ENCODE data around the gene MACROH2A2. TPM values are rescaled to one million over a fixed set of nuclear protein-coding genes. Genes with fewer than 3 reads are reported as not detected.

The MACROH2A2 gene
- total and polyA plus RNA-seq, 2 of the 4 experiments (the other 2 are of a cell fraction) = 16.1 to 17.4 TPM

- Histone ChIP-seq H3K79me1 (ENCODE audit: low read depth in 1 of 2, low read length in 2 of 2) (peaks cover 3 to 4% of the 10 kb centered on the region in 2 experiments; a peak in 2 of 4 replicates), H4K20me1 (ENCODE audit: insufficient read depth, low read length) (0 out of 2 replicates have a peak, but pooled peaks cover 4% of the 10 kb centered on the region), H3K4ac (ENCODE audit: low read depth, low read length) (no peak overlapping the region), H3K56ac (ENCODE audit: extremely low read depth, insufficient read depth, low read length) (no peak overlapping the region), H2AK9ac (replicated peaks; ENCODE audit: low read depth, low read length, poor library complexity) (no peak overlapping the region), H3K27me3 (ENCODE audit: control insufficient read depth, insufficient read depth, low read length) (no peaks in the 10 kb centered on the region), H2BK20ac (ENCODE audit: low read depth, low read length) (no peak overlapping the region), H2BK15ac (ENCODE audit: low read depth, low read length) (no peak overlapping the region), H4K91ac (ENCODE audit: insufficient read depth, low read depth, low read length) (no peak overlapping the region), H3K9me3 (ENCODE audit: control insufficient read depth, insufficient read depth, low read length) (no peaks in the 10 kb centered on the region), H2BK120ac (ENCODE audit: low read depth, low read length) (no peak overlapping the region), H3K18ac (ENCODE audit: low read depth, low read length) (no peak overlapping the region), H3K9me1 (ENCODE audit: insufficient read depth, low read length) (0 out of 2 replicates have a peak, but pooled peaks cover 3% of the 10 kb centered on the region), H3K36me3 (ENCODE audit: control insufficient read depth, insufficient read depth, low read length) (no peaks in the 10 kb centered on the region), H3K4me2 (ENCODE audit: low read depth, low read length) (no peak overlapping the region), H2AK5ac (ENCODE audit: low read depth, low read length) (no peak overlapping the region), H3K23ac (ENCODE audit: low read depth, low read length) (no peak overlapping the region), H3K4me3 (ENCODE audit: insufficient read depth, low read depth, low read length) (no peak overlapping the region), H3K9ac (ENCODE audit: low read depth, low read length) (no peak overlapping the region), H4K8ac (ENCODE audit: low read depth in 2 of 2, low read length in 2 of 2) (no peak overlapping the region), H3K27ac (ENCODE audit: insufficient read depth, low read length) (no peak overlapping the region), H3K4me1 (ENCODE audit: control insufficient read depth, insufficient read depth, low read length) (no peaks in the 10 kb centered on the region), H2AFZ (replicated peaks; ENCODE audit: low read length, poor library complexity) (peak overlapping the region; percentile 13), H4K5ac (ENCODE audit: low read depth, low read length) (no peak overlapping the region), H2BK5ac (ENCODE audit: low read depth, low read length, poor library complexity, severe bottlenecking) (no peak overlapping the region), H3K14ac (replicated peaks; ENCODE audit: low read depth, low read length) (no peak overlapping the region)
- in situ Hi-C loops (cut with MboI; ENCODE audit: low sequenced_read_pairs) = no loop called here
- WGBS, 2 experiments (ENCODE audit: extremely low coverage in 2 of 2, insufficient read length in 1 of 2) = 70% methylated on average over 2 of the region's 11 CpGs; no CpG with 5 or more reads in 1 of the 2 experiments
- TF ChIP-seq CHD1 (IDR thresholded peaks at IDR 0.05; ENCODE audit: low read depth, low read length) (no peak), POLR2A (IDR thresholded peaks at IDR 0.05; ENCODE audit: low read depth, low read length) (no peak), FOS (IDR thresholded peaks at IDR 0.05; ENCODE audit: low read depth, low read length) (no peak), BHLHE40 (IDR thresholded peaks at IDR 0.05; ENCODE audit: low read depth, low read length) (no peak), ELK1 (IDR thresholded peaks at IDR 0.05; ENCODE audit: borderline replicate concordance, low read depth, low read length) (no peak), NFE2L2 (IDR thresholded peaks at IDR 0.05; ENCODE audit: low read depth, low read length) (no peak), MAFK (IDR thresholded peaks at IDR 0.05; ENCODE audit: low read depth, low read length) (no peak), SMC3 (IDR thresholded peaks at IDR 0.05; ENCODE audit: low read depth, low read length) (no peak), RAD21 (IDR thresholded peaks at IDR 0.05; ENCODE audit: low read length) (no peak), CEBPB (IDR thresholded peaks at IDR 0.05; ENCODE audit: low read depth, low read length) (no peak), CTCF (conservative IDR thresholded peaks at IDR 0.05; ENCODE audit: low read depth, low read length) (no peak), RCOR1 (IDR thresholded peaks at IDR 0.05; ENCODE audit: insufficient replicate concordance, low read length) (no peak), MXI1 (IDR thresholded peaks at IDR 0.05; ENCODE audit: borderline replicate concordance, low read depth, low read length) (no peak), RFX5 (IDR thresholded peaks at IDR 0.05; ENCODE audit: low read depth, low read length) (no peak), MAZ (IDR thresholded peaks at IDR 0.05; ENCODE audit: borderline replicate concordance, low read depth, low read length) (no peak), USF2 (IDR thresholded peaks at IDR 0.05; ENCODE audit: low read depth, low read length) (no peak)
- POLR2A ChIA-PET (ENCODE audit: unreplicated experiment) = no interaction called here
- CTCF ChIA-PET = no interaction called here
- no peak for ATAC-seq (ENCODE audit: low read depth)
- BruUV-seq (replicated peaks) = no TSS peak
- dilution Hi-C loops (cut with HindIII; ENCODE audit: low sequenced_read_pairs, unreplicated experiment) = no loop called here
- no peak for DNase-seq
- intact Hi-C loops (cut with micrococcal nuclease) = no loop called here
Observed at GRCh38 chr10:70070834-70071233, 18.2 kb downstream of the MACROH2A2 start.
